T-helper 2 cell treated with Interferon-gamma antibody and Interleukin-4, amounts not matched to agents 5 μg/mL and 100 μg/mL, for 36 hours (primary cell): ENCODE measurements around the gene MBTD1.
"Not testable (repeated sequence)": the region's sequence is repeated elsewhere in the genome, so short reads cannot be mapped to it uniquely, and the experiment has no call there.

Experiments used
- DNase-seq: peaks from one replicate; pipeline ENCODE4 v3.0.0; 2021; ENCODE audit warnings: low spot score
- H3K27ac Mint-ChIP-seq: one replicate; pipeline ENCODE4 v1.8.0; 2021; ENCODE audit warnings: mild to moderate bottlenecking, mixed read lengths
- H3K27me3 Mint-ChIP-seq: one replicate; pipeline ENCODE4 v1.8.0; 2021; ENCODE audit warnings: low read depth, mixed read lengths
- H3K36me3 Mint-ChIP-seq: one replicate; pipeline ENCODE4 v1.8.0; 2021; ENCODE audit warnings: low read depth, mixed read lengths
- H3K4me1 Mint-ChIP-seq: one replicate; pipeline ENCODE4 v1.8.0; 2021; ENCODE audit warnings: low read depth, mixed read lengths
- H3K4me3 Mint-ChIP-seq: one replicate; pipeline ENCODE4 v1.8.0; 2022; ENCODE audit warnings: mild to moderate bottlenecking, moderate library complexity, mixed read lengths
- H3K9me3 Mint-ChIP-seq: one replicate; pipeline ENCODE4 v1.8.0; 2021; ENCODE audit warnings: mixed read lengths

The MBTD1 gene

DNA sequence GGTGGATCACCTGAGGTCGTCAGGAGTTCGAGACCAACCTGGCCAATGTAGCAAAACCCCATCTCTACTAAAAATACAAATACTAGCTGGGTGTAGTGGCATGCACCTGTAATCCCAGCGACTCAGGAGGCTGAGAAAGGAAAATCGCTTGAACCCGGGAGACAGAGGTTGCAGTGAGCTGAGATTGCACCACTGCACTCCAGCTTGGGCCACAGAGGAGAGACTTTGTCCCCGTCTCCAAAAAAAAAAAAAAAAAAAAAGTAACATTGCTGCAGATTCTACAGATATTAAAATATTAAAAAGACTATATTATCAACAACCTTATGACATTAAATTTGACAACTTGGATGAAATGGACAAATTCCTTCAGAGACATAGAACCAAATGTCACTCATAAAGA is 25.7 kb downstream of the MBTD1 start:
- Mint-ChIP-seq H3K9me3 (no peaks in the 10 kb centered on the region), H3K4me1 (peaks cover 35% of the 10 kb centered on the region), H3K36me3 (peaks cover 4% of the 10 kb centered on the region), H3K27me3 (no peaks in the 10 kb centered on the region), H3K27ac (no peak overlapping the region), H3K4me3 (no peak overlapping the region)
- DNase-seq = no peak

DNA sequence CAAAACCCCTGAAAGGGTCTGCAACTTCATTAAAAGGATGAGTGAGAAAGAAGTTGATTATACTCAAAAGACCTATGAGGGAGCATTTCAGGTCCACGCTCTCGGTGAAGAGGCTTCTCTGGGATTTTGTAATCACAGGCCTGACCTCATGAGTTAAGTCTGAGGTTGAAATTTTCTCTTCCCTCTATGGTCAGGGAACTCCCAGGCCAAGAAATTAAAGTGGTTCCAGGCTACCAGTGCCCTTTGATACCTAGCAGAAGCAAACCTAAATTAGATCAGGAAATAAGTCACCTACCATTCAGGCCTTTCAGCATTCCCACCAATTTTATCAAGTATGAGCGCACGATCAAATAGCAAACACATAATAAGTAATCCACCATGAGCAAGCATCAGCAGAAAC is 27.9 kb downstream of the MBTD1 start:
- H3K4me1 Mint-ChIP-seq = peaks cover 25% of the 10 kb centered on the region
- H3K36me3 Mint-ChIP-seq = peaks cover 3% of the 10 kb centered on the region
- no peak overlapping the region for H3K4me3 Mint-ChIP-seq
- no peak overlapping the region for H3K27ac Mint-ChIP-seq
- H3K9me3 Mint-ChIP-seq = no peaks in the 10 kb centered on the region
- H3K27me3 Mint-ChIP-seq = no peaks in the 10 kb centered on the region
- DNase-seq = no peak

DNA sequence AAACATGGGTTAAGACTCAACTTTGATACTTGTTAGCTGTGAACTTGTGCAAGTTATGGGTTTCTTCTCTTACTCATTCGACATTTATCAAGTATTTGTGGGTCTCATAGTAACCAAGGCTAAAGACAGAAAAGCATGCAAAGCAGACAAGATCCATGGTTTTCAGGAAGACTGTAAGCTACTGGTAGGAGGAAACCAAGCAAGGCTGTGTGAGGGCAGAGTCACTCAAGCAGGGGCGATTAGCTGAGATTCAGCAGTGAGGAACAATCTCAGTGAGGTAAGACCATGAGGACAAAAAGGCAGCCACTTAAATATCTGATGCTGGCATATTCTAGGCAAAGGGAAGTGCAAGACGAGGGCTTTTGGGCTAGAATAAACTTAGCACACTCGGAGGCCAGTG is 29.5 kb downstream of the MBTD1 start:
- H3K27me3 Mint-ChIP-seq = no peaks in the 10 kb centered on the region
- no peaks in the 10 kb centered on the region for H3K9me3 Mint-ChIP-seq
- H3K36me3 Mint-ChIP-seq = peaks cover 3% of the 10 kb centered on the region
- no peak for DNase-seq
- H3K27ac Mint-ChIP-seq = peak overlapping the region; percentile 31
- H3K4me1 Mint-ChIP-seq = peaks cover 25% of the 10 kb centered on the region
- H3K4me3 Mint-ChIP-seq = no peak overlapping the region

DNA sequence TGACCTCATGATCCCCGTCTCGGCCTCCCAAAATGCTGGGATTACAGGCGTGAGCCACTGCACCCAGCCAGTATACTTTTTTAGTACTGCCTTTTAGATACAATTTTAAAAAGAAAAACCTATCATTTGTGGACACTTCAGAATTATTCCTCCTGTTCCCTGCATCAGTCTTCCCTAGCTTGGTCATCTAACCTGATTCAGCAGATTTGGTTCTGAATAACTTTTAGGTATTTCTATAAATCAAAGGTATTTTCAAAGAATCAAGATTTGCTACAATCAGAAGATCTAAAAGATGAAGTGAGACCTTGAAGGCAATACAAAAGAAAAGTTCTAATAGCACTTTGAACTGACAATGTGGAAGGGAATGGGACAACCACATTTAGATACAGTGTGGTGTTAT is 30.0 kb downstream of the MBTD1 start:
- no peaks in the 10 kb centered on the region for H3K9me3 Mint-ChIP-seq
- peaks cover 5% of the 10 kb centered on the region for H3K36me3 Mint-ChIP-seq
- no peaks in the 10 kb centered on the region for H3K27me3 Mint-ChIP-seq
- H3K4me3 Mint-ChIP-seq = no peak overlapping the region
- DNase-seq = no peak
- no peak overlapping the region for H3K27ac Mint-ChIP-seq
- peaks cover 27% of the 10 kb centered on the region for H3K4me1 Mint-ChIP-seq

DNA sequence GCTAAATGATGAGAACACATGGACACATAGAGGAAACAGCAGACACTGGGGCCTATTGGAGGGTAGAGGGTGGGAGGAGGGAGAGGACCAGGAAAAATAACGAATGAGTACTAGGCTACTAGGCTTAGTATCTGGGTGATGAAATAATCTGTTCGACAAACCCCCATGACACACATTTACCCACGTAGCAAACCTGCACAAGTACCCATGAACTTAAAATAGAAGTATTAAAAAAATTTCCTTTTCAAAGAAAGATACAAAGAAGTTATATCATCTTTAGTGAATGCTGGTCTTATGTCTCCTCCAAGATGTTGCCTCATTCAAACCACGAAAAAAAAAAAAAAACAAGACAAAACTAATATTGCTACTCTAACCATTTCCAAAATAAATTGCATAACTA is 31.7 kb downstream of the MBTD1 start:
- H3K27me3 Mint-ChIP-seq = no peaks in the 10 kb centered on the region
- peaks cover 14% of the 10 kb centered on the region for H3K36me3 Mint-ChIP-seq
- no peaks in the 10 kb centered on the region for H3K9me3 Mint-ChIP-seq
- H3K27ac Mint-ChIP-seq = no peak overlapping the region
- peaks cover 35% of the 10 kb centered on the region for H3K4me1 Mint-ChIP-seq
- no peak overlapping the region for H3K4me3 Mint-ChIP-seq
- no peak for DNase-seq

DNA sequence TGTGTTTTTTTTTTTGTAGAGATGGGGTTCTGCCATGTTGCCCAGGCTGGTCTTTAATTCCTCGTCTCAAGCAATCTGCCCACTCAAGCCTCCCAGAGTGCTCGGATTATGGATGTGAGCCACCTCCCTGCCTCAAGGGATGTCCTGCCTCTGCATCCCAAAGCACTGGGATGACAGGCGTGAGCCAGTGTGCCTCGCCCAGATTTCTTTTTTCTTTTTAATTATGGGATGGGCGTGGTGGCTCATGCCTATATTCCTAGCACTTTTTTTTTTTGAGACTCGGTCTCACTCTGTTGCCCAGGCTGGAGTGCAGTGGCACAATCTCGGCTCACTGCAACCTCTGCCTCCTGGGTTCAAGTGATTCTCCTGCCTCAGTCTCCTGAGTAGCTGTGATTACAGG is 34.3 kb downstream of the MBTD1 start:
- not testable (repeated sequence) for H3K27me3 Mint-ChIP-seq, H3K9me3 Mint-ChIP-seq, DNase-seq, H3K4me3 Mint-ChIP-seq, H3K27ac Mint-ChIP-seq
- Mint-ChIP-seq H3K4me1 (peaks cover 30% of the 10 kb centered on the region), H3K36me3 (peaks cover 23% of the 10 kb centered on the region)

DNA sequence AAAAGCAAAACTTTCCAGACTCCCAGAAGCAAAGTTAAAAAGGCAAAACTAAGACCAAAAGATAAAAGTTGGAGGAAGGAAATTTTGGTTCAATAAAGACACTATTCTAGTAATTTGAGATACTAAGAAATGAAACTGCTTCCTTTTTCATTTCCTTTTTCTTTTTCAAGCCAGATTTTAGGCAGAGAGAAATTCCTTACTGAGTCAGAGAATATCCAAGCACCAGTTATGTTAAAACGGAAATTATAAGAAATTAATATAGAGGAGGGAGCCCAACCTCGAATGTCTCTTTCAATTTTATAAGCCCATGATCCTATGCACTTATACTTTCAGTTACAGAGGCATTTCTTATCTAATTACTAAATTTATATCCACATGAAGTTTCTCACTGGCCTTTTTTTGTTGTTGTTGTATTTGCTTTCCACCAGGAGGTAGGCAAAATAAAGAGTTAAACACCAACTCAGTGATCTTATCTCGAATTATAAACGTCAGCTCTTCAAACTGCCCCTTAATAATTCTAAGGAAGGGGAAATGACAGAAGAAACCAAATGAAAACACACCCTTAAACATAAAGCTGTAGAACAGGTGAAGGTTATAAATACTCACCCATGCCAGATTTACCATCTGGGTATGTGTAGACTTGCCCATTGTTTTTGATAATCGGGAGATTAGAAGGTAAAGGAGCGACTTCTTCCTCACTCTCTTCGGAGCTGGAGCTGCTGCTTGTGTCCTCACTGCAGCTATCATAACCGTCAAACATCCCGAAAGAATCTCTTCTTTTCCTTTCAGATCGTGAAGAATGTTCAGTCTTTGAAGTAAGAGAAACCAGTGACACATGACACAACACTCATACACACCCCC is 35.2 kb downstream of the MBTD1 start:
- Mint-ChIP-seq H3K27me3 (no peaks in the 10 kb centered on the region), H3K9me3 (no peaks in the 10 kb centered on the region), H3K4me3 (peak overlapping the region; percentile 27), H3K27ac (peak overlapping the region; percentile 11), H3K36me3 (peaks cover 29% of the 10 kb centered on the region), H3K4me1 (peaks cover 25% of the 10 kb centered on the region)
- DNase-seq = no peak

DNA sequence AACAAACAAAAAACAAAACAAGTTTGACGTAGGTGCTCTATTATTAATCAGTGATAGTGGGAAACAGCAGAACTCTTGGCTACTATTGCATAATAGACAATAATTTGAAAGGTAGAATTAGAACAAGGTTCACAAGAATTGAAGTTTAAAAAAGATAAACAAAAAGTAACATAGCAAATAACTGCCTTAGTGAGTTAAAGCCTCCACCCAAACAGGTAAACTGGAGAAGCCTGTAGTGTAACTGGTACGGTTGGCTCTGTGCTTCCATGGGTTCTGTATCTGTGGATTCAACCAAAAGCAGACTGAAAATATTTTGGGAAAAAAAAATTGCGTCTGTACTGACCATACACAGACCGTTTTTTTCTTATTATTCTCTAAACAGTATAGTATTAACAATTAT is 38.5 kb downstream of the MBTD1 start:
- peaks cover 35% of the 10 kb centered on the region for H3K36me3 Mint-ChIP-seq
- DNase-seq = no peak

DNA sequence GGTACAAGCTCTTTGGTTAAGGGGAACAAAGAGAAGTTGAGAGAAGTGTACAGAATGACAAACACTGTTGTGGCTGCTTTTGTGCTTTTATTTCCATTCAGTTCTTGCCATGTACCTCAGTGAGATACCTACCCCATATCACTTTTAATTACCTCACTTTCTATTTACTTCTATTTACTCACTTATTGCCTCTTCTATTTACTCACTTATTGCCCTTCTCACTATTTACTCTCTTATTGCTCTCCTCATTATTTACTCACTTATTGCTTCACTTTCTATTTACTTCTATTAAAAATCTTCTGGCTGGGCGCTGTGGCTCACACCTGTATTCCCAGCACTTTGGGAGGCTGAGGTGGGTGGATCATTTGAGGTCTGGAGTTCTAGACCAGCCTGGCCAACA is 41.9 kb downstream of the MBTD1 start:
- H3K27me3 Mint-ChIP-seq = no peaks in the 10 kb centered on the region
- H3K9me3 Mint-ChIP-seq = no peaks in the 10 kb centered on the region
- peak overlapping the region; percentile 10 for H3K27ac Mint-ChIP-seq
- peaks cover 27% of the 10 kb centered on the region for H3K36me3 Mint-ChIP-seq
- no peak overlapping the region for H3K4me3 Mint-ChIP-seq
- DNase-seq = no peak
- H3K4me1 Mint-ChIP-seq = peaks cover 5% of the 10 kb centered on the region

More for the DNA sequence above, 38.5 kb downstream of the MBTD1 start:
- no peak overlapping the region for H3K27ac Mint-ChIP-seq
- peaks cover 17% of the 10 kb centered on the region for H3K4me1 Mint-ChIP-seq
- H3K27me3 Mint-ChIP-seq = no peaks in the 10 kb centered on the region
- no peak overlapping the region for H3K4me3 Mint-ChIP-seq
- H3K9me3 Mint-ChIP-seq = no peaks in the 10 kb centered on the region

DNA sequence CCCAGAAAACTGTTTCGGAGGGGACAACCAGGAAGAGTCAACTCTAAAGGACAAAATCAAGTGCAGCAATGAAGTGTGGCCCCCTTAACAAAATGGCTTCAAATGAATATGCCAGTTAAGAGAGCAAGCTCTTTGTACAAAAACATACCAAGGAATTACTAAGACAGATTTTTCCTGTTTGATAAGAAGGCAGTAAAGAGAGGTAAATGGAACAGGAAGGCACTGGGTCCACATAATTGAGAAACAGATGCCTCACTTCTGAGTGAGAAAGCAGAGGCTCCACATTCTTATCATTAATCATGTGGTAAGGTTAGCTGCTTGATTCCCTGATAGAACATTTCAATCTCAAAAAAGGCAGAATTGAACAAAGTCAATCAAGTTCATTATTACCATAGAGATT is 44.9 kb downstream of the MBTD1 start:
- Mint-ChIP-seq H3K9me3 (no peaks in the 10 kb centered on the region), H3K4me3 (no peak overlapping the region), H3K27me3 (no peaks in the 10 kb centered on the region), H3K4me1 (peaks cover 4% of the 10 kb centered on the region), H3K27ac (no peak overlapping the region), H3K36me3 (peaks cover 24% of the 10 kb centered on the region)
- DNase-seq = no peak

DNA sequence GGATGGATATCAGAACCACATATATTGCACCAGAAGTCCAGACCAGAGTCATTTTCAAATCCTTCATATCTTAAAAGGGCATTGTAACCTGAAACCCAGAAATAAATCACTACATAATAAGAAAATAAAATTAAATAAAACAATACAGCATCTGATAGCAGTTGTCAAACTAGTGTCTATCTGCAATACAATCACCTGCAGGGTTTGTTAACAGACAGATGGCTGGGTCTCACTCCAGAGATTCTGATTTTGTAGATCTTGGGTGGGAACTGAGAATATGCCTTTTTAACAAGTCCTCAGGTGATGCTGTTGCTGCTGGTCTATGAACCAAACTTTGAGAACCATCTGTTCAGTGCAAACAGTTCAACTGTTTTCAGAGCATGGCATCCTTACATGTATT is 56.0 kb downstream of the MBTD1 start:
- H3K27me3 Mint-ChIP-seq = no peaks in the 10 kb centered on the region
- H3K36me3 Mint-ChIP-seq = peaks cover 38% of the 10 kb centered on the region
- no peak overlapping the region for H3K27ac Mint-ChIP-seq
- no peak overlapping the region for H3K4me3 Mint-ChIP-seq
- peaks cover 6% of the 10 kb centered on the region for H3K4me1 Mint-ChIP-seq
- no peak for DNase-seq
- H3K9me3 Mint-ChIP-seq = no peaks in the 10 kb centered on the region

DNA sequence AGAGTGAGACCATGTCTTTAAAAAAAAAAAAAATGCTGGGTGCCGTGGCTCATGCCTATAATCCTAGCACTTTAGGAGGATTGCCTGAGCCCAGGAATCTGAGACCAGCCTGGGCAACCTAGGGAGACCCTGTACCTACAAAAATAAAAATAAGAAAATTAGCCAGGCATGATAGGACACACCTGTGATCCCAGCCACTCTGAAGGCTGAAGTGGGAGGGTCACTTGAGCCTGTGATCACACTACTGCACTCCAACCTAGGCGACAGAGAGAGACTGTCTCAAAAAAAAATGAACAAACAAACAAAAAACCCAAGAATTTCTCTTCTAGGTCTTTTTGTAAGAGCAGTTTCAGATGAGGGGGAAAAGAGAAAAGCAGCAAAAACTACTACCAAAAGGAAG is 59.0 kb downstream of the MBTD1 start:
- Mint-ChIP-seq H3K27me3 (no peaks in the 10 kb centered on the region), H3K4me3 (no peak overlapping the region), H3K4me1 (peaks cover 8% of the 10 kb centered on the region), H3K27ac (peak overlapping the region; percentile 89), H3K36me3 (peaks cover 43% of the 10 kb centered on the region), H3K9me3 (no peaks in the 10 kb centered on the region)
- no peak for DNase-seq

DNA sequence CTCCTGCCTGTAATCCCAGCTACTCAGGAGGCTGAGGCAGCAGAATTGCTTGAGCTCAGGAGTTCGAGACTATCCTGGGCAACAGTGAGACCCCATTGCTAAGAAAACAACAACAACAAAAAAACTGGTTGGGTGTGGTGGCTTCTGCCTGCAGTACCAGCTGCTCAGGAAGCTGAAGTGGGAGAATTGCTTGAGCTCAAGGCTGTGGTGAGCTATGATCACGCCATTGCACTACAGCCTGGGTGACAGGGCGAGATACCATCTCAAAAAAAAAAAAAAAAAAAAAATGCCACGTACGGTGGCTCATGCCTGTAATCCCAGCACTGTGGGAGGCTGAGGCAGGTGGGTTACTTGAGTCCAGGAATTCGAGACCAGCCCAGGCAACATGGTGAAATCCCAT is 59.6 kb downstream of the MBTD1 start:
- peak; percentile 10 for DNase-seq
- H3K27ac Mint-ChIP-seq = peak overlapping the region; percentile 89
- peak overlapping the region; percentile 26 for H3K4me3 Mint-ChIP-seq
- H3K27me3 Mint-ChIP-seq = no peaks in the 10 kb centered on the region
- H3K36me3 Mint-ChIP-seq = peaks cover 40% of the 10 kb centered on the region
- no peaks in the 10 kb centered on the region for H3K9me3 Mint-ChIP-seq
- peaks cover 8% of the 10 kb centered on the region for H3K4me1 Mint-ChIP-seq

DNA sequence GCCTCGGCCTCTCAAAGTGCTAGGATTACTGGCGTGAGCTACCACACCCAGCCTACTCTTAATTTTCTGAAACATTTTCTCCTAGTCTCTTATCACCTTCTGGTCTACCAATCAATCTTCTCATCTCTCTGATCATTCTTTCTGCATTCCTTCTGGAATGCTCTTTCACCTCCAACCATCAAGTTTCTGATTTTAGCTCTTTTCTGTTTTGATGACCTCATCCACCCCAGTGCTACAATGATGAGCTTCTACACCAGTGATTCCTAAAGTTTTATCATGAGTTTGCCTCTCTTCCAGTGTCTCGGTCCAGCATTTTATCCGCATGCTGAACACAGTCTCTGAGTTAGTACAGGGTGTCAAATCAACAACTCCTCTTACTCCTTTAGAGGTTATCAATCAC is 62.1 kb downstream of the MBTD1 start:
- no peaks in the 10 kb centered on the region for H3K9me3 Mint-ChIP-seq
- no peaks in the 10 kb centered on the region for H3K27me3 Mint-ChIP-seq
- peaks cover 8% of the 10 kb centered on the region for H3K4me1 Mint-ChIP-seq
- H3K27ac Mint-ChIP-seq = no peak overlapping the region
- no peak overlapping the region for H3K4me3 Mint-ChIP-seq
- peaks cover 35% of the 10 kb centered on the region for H3K36me3 Mint-ChIP-seq
- DNase-seq = no peak

DNA sequence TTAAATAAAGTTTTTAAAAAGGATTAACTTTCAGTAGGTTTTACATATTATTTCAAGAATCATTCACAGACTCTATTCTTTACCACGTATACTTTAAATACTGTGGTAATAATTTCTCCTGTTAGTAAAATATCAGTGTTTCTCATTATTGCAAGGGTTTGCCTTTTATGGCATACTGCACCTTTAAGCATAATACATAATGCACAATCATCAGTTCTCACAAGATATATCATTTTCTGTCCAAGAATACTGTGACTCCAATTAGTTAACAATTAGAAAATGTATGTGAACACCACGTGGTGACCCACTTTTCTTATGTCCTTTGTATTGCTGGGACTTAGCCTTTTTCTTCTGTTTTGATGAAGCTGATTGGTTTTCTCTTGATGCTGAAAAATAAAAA is 68.0 kb downstream of the MBTD1 start:
- H3K36me3 Mint-ChIP-seq = peaks cover 22% of the 10 kb centered on the region
- H3K4me3 Mint-ChIP-seq = no peak overlapping the region
- no peaks in the 10 kb centered on the region for H3K9me3 Mint-ChIP-seq

More for the DNA sequence above, 68.0 kb downstream of the MBTD1 start:
- H3K27me3 Mint-ChIP-seq = no peaks in the 10 kb centered on the region
- peaks cover 2% of the 10 kb centered on the region for H3K4me1 Mint-ChIP-seq
- no peak for DNase-seq
- no peak overlapping the region for H3K27ac Mint-ChIP-seq
